ENCODE measurements around the gene SUPT5H.
"Not testable (repeated sequence)": the region's sequence is repeated elsewhere in the genome, so short reads cannot be mapped to it uniquely, and the experiment has no call there.

DNA sequence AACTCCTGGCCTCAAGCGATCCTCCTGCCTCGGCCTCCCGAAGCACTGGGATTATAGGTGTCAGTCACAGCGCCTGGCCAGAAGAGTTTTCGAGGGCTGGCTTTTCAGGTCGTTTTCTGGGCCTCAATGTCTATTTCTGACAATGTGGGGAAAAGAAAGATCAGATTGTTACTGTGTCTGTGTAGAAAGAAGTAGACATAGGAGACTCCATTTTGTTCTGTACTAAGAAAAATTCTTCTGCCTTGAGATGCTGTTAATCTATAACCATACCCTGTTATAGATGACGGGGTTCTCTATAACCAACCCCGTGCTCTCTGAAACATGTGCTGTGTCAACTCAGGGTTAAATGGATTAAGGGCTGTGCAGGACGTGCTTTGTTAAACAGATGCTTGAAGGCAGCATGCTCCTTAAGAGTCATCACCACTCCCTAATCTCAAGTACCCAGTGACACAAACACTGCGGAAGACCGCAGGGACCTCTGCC lies 34.0 kb downstream of the SUPT5H start:
- TF ChIP-seq, protein P1, sequence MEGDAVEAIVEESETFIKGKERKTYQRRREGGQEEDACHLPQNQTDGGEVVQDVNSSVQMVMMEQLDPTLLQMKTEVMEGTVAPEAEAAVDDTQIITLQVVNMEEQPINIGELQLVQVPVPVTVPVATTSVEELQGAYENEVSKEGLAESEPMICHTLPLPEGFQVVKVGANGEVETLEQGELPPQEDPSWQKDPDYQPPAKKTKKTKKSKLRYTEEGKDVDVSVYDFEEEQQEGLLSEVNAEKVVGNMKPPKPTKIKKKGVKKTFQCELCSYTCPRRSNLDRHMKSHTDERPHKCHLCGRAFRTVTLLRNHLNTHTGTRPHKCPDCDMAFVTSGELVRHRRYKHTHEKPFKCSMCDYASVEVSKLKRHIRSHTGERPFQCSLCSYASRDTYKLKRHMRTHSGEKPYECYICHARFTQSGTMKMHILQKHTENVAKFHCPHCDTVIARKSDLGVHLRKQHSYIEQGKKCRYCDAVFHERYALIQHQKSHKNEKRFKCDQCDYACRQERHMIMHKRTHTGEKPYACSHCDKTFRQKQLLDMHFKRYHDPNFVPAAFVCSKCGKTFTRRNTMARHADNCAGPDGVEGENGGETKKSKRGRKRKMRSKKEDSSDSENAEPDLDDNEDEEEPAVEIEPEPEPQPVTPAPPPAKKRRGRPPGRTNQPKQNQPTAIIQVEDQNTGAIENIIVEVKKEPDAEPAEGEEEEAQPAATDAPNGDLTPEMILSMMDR (IDR thresholded peaks at IDR 0.05; ENCODE audit: poor library complexity, severe bottlenecking): not testable (repeated sequence)
- not testable (repeated sequence) for TF ChIP-seq RAD21 (conservative IDR thresholded peaks at IDR 0.05)
- TF ChIP-seq, protein P2, sequence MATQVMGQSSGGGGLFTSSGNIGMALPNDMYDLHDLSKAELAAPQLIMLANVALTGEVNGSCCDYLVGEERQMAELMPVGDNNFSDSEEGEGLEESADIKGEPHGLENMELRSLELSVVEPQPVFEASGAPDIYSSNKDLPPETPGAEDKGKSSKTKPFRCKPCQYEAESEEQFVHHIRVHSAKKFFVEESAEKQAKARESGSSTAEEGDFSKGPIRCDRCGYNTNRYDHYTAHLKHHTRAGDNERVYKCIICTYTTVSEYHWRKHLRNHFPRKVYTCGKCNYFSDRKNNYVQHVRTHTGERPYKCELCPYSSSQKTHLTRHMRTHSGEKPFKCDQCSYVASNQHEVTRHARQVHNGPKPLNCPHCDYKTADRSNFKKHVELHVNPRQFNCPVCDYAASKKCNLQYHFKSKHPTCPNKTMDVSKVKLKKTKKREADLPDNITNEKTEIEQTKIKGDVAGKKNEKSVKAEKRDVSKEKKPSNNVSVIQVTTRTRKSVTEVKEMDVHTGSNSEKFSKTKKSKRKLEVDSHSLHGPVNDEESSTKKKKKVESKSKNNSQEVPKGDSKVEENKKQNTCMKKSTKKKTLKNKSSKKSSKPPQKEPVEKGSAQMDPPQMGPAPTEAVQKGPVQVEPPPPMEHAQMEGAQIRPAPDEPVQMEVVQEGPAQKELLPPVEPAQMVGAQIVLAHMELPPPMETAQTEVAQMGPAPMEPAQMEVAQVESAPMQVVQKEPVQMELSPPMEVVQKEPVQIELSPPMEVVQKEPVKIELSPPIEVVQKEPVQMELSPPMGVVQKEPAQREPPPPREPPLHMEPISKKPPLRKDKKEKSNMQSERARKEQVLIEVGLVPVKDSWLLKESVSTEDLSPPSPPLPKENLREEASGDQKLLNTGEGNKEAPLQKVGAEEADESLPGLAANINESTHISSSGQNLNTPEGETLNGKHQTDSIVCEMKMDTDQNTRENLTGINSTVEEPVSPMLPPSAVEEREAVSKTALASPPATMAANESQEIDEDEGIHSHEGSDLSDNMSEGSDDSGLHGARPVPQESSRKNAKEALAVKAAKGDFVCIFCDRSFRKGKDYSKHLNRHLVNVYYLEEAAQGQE (IDR thresholded peaks at IDR 0.05; ENCODE audit: borderline replicate concordance): not testable (repeated sequence)

All from neural cell (in vitro differentiated cells).